HG03139 (cell line): ENCODE data around the gene SYNPO.

Experiments
- ATAC-seq: cut with Tn5 transposase; IDR thresholded peaks from one replicate; pipeline ENCODE4 v1.9.1; 2021; ENCODE audit not compliant: unreplicated experiment

SYNPO gene

GRCh38 chr5:150639751-150640150 lies 709 bp upstream of the SYNPO start:
- no peak for ATAC-seq

GRCh38 chr5:150641006-150641570 lies 628 bp downstream of the SYNPO start:
- no peak for ATAC-seq

- ATAC-seq: no peak
These were observed 1.5 kb downstream of the SYNPO start for GRCh38 chr5:150641824-150642566.

GRCh38 chr5:150642567-150642927 lies 2.1 kb downstream of the SYNPO start:
- ATAC-seq: no peak

- no peak for ATAC-seq
These were observed 2.7 kb downstream of the SYNPO start for GRCh38 chr5:150642991-150643710.

- ATAC-seq: no peak
These were observed 3.6 kb downstream of the SYNPO start for GRCh38 chr5:150644058-150644457.

GRCh38 chr5:150644514-150644913 lies 4.1 kb downstream of the SYNPO start:
- ATAC-seq: no peak

GRCh38 chr5:150645070-150645700 lies 4.7 kb downstream of the SYNPO start:
- ATAC-seq: no peak

- no peak for ATAC-seq
These were observed 7.1 kb downstream of the SYNPO start for GRCh38 chr5:150647275-150648251.

GRCh38 chr5:150648294-150649107 lies 8.0 kb downstream of the SYNPO start:
- no peak for ATAC-seq

- ATAC-seq: no peak
These were observed 8.9 kb downstream of the SYNPO start for GRCh38 chr5:150649108-150650020.

GRCh38 chr5:150650021-150651006 lies 9.9 kb downstream of the SYNPO start:
- ATAC-seq: no peak

GRCh38 chr5:150651382-150651781 lies 10.9 kb downstream of the SYNPO start:
- no peak for ATAC-seq

- ATAC-seq: no peak
These were observed 11.6 kb downstream of the SYNPO start for GRCh38 chr5:150651924-150652671.

GRCh38 chr5:150653145-150653761 lies 12.8 kb downstream of the SYNPO start:
- no peak for ATAC-seq

- no peak for ATAC-seq
These were observed 13.5 kb downstream of the SYNPO start for GRCh38 chr5:150653762-150654556.
